Measurements from ENCODE around the gene RNPEPL1. TPM values are rescaled to one million over a fixed set of nuclear protein-coding genes. Genes with fewer than 3 reads are reported as not detected.

RNPEPL1 gene
- total RNA-seq, 1 donor from 2014 or later: 29.2 TPM

GRCh38 chr2:240589850-240590525 is 21.7 kb downstream of the RNPEPL1 start:
- Mint-ChIP-seq H3K36me3 (ENCODE audit: low read depth, unreplicated experiment) (peaks cover 31% of the 10 kb centered on the region), H3K27me3 (ENCODE audit: unreplicated experiment) (peaks cover 10% of the 10 kb centered on the region), H3K9me3 (ENCODE audit: unreplicated experiment) (no peaks in the 10 kb centered on the region), H3K4me3 (ENCODE audit: unreplicated experiment) (no peak overlapping the region), H3K4me1 (ENCODE audit: unreplicated experiment) (peaks cover 18% of the 10 kb centered on the region), H3K27ac (ENCODE audit: unreplicated experiment) (no peak overlapping the region)
- TF ChIP-seq CTCF (IDR thresholded peaks at IDR 0.05; ENCODE audit: unreplicated experiment): no peak
- DNase-seq (ENCODE audit: low spot score): no peak

- H3K4me1 Mint-ChIP-seq (ENCODE audit: unreplicated experiment): peaks cover 13% of the 10 kb centered on the region
- H3K27ac Mint-ChIP-seq (ENCODE audit: unreplicated experiment): no peak overlapping the region
- no peaks in the 10 kb centered on the region for H3K9me3 Mint-ChIP-seq (ENCODE audit: unreplicated experiment)
- no peak for TF ChIP-seq CTCF (IDR thresholded peaks at IDR 0.05; ENCODE audit: unreplicated experiment)
- H3K36me3 Mint-ChIP-seq (ENCODE audit: low read depth, unreplicated experiment): peaks cover 28% of the 10 kb centered on the region
- H3K27me3 Mint-ChIP-seq (ENCODE audit: unreplicated experiment): peaks cover 9% of the 10 kb centered on the region
- no peak for DNase-seq (ENCODE audit: low spot score)
- H3K4me3 Mint-ChIP-seq (ENCODE audit: unreplicated experiment): no peak overlapping the region
Measured at GRCh38 chr2:240590681-240591111, 22.4 kb downstream of the RNPEPL1 start.

- H3K27me3 Mint-ChIP-seq (ENCODE audit: unreplicated experiment): peaks cover 7% of the 10 kb centered on the region
- no peak for TF ChIP-seq CTCF (IDR thresholded peaks at IDR 0.05; ENCODE audit: unreplicated experiment)
- no peak for DNase-seq (ENCODE audit: low spot score)
- H3K4me1 Mint-ChIP-seq (ENCODE audit: unreplicated experiment): peaks cover 11% of the 10 kb centered on the region
- no peak overlapping the region for H3K27ac Mint-ChIP-seq (ENCODE audit: unreplicated experiment)
- no peaks in the 10 kb centered on the region for H3K9me3 Mint-ChIP-seq (ENCODE audit: unreplicated experiment)
- peaks cover 26% of the 10 kb centered on the region for H3K36me3 Mint-ChIP-seq (ENCODE audit: low read depth, unreplicated experiment)
- H3K4me3 Mint-ChIP-seq (ENCODE audit: unreplicated experiment): no peak overlapping the region
Measured at GRCh38 chr2:240591226-240591625, 22.9 kb downstream of the RNPEPL1 start.

GRCh38 chr2:240591784-240592183 is 23.5 kb downstream of the RNPEPL1 start:
- Mint-ChIP-seq H3K27me3 (ENCODE audit: unreplicated experiment) (peaks cover 7% of the 10 kb centered on the region), H3K36me3 (ENCODE audit: low read depth, unreplicated experiment) (peaks cover 26% of the 10 kb centered on the region), H3K9me3 (ENCODE audit: unreplicated experiment) (no peaks in the 10 kb centered on the region), H3K4me3 (ENCODE audit: unreplicated experiment) (no peak overlapping the region), H3K27ac (ENCODE audit: unreplicated experiment) (no peak overlapping the region), H3K4me1 (ENCODE audit: unreplicated experiment) (peaks cover 11% of the 10 kb centered on the region)
- no peak for TF ChIP-seq CTCF (IDR thresholded peaks at IDR 0.05; ENCODE audit: unreplicated experiment)
- DNase-seq (ENCODE audit: low spot score): no peak

- Mint-ChIP-seq H3K27ac (ENCODE audit: unreplicated experiment) (no peak overlapping the region), H3K36me3 (ENCODE audit: low read depth, unreplicated experiment) (peaks cover 21% of the 10 kb centered on the region), H3K9me3 (ENCODE audit: unreplicated experiment) (no peaks in the 10 kb centered on the region), H3K4me1 (ENCODE audit: unreplicated experiment) (peaks cover 1% of the 10 kb centered on the region), H3K27me3 (ENCODE audit: unreplicated experiment) (peaks cover 6% of the 10 kb centered on the region), H3K4me3 (ENCODE audit: unreplicated experiment) (no peak overlapping the region)
- TF ChIP-seq CTCF (IDR thresholded peaks at IDR 0.05; ENCODE audit: unreplicated experiment): no peak
- no peak for DNase-seq (ENCODE audit: low spot score)
Measured at GRCh38 chr2:240593026-240593702, 24.9 kb downstream of the RNPEPL1 start.

All from endothelial cell (in vitro differentiated cells).